GM10847 (cell line): ENCODE measurements around the gene NLRC3.
A peak's percentile ranks its signal among the peaks of the same experiment; 100 is the strongest.

Experiments
- POLR2A ChIP-seq: IDR thresholded peaks from 2 replicates; pipeline ENCODE4 v1.6.1; 2011; ENCODE audit not compliant: insufficient read length; ENCODE audit errors: extremely low read depth

Gene NLRC3

DNA sequence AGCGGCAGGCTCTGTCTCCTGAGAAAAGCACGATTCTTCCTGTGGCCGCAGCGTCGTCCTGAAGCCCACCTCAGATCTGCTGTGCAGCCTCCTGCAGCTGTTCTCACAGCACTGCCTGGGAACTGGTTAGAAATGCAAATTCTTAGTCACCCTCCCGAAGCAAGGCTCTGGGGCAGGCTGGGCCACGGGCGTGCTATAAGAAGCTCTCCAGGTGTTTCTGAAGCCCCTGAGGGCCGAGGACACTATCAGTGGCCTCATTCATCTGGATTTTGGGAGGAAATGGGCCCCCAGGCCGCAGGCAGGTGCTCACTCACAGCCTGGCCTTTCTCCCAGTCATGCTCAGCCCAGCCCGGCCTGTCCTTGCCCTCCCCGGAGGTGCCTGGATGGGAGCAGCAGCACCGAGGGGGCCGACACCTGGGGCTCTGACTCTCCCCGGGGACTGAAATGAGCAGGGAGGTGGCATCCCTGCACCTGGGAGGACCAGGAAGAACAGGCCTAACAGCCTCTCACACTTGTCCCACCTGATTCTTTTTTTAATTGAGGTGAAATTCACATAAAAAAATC is 10.4 kb upstream of the NLRC3 start:
- TF ChIP-seq POLR2A: no peak

DNA sequence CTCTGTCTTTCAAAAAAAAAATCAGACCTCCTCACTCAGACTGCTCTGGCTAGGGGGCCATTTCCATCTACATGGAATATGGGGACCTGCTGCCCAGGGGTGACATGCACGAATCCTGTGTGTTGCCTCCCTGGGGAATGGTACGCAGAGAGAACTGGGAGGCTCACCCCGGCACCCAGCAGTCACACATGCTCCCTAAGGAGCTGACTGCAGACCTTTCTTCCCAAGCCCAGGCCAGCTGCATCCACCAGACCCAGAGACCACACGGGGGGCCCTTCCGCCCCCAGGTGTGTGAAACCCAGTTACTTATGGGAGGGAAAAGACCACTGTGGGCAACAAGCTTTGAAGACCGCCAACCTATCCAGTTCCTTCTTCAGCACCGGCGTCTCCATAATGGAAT is 7.2 kb upstream of the NLRC3 start:
- no peak for TF ChIP-seq POLR2A

DNA sequence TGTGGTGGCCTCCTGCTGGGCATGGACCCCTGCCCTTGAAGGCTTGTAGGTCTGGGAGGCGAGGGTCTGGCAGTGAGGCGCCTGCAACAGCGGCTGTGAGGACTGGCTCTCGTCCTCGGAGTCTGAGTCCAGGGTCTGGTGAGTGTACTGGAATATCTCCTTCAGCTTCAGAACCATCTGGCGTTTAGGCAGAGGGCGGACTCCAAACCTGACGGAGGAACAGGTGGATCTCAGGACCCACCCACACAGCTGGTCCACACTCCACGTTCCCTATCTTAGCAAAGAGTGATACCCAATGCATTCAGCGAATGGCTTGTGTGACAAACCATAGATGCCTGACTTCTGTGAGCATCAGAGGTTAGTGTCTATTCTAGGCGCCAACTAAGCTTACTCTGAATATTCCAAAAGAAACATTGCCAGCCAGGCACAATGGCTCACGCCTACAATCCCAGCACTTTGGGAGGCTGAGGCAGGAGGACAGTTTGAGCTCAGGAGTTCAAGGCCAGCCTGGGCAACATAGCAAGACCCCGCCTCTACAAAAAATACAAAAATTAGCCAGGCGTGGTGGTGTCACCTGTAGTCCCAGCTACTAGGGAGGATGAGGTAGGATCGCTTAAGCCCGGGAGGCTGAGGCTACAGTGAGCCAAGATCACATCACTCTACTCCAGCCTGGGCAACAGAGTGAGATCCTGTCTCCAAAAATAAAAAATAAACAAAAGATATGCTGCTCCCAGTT is 6.3 kb upstream of the NLRC3 start:
- TF ChIP-seq POLR2A: no peak

- no peak for TF ChIP-seq POLR2A
Measured at GRCh38 chr16:3582276-3583165, 5.3 kb upstream of the NLRC3 start.

DNA sequence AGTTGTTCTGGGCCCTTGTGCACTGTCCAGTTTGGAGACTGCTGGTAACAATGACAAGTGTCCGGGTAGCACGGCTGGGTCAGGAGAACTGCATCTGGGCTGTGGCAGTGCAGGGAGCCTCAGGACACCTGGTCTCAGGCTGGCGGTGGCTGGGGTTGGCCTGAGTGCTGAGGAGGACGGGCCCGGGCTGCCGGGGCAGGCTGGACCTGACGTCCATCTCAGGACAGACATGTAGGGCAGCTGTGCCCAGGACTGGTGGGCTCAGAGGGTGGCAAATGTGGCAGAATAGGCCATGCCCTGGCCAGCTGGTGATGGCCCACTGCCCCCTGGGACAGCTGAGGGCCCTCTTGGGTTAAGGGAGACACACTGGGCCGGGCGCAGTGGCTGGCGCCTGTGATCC is 4.2 kb upstream of the NLRC3 start:
- no peak for TF ChIP-seq POLR2A

GRCh38 chr16:3580686-3581085 is 3.5 kb upstream of the NLRC3 start:
- no peak for TF ChIP-seq POLR2A

DNA sequence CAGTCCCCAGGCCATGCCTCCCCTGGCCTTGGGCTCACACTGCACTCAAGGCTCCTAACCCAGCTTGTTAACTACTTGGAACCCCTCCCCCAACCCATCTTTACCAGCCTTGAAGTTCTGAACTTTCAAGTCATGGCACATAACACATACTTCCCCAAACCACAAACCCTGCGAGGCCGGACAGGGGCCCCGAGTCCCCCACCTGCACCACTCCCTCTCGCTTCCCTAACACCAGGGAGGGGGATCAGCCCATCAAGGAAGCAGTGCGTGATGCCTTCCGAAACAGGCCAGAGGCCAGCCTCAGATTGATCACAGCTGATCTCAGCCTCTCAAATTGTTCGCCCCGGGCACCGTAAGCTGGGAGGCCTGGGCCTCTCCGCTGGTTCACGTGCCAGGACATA is 3.0 kb upstream of the NLRC3 start:
- no peak for TF ChIP-seq POLR2A

DNA sequence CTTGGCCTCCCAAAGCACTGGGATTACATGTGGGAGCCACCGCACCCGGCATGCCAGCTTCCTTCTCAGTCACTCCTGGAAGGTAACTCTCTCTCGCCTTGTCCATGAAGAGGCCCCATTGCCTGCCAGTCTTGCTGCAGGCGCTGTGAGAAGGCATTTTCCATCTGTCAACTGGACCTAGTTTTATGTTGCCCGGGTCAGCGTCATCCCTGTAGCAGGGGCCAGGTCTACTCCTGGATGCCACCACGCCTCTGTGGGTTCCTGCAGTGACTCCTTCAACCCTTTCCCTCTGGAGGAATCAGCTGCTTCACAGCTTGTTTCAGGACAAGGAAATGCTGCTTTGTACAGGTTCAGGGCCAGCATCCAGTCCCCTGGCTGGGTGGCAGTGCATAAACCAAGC is 2.6 kb upstream of the NLRC3 start:
- no peak for TF ChIP-seq POLR2A

GRCh38 chr16:3578610-3579551 is 1.7 kb upstream of the NLRC3 start:
- peak; percentile 40 for TF ChIP-seq POLR2A

DNA sequence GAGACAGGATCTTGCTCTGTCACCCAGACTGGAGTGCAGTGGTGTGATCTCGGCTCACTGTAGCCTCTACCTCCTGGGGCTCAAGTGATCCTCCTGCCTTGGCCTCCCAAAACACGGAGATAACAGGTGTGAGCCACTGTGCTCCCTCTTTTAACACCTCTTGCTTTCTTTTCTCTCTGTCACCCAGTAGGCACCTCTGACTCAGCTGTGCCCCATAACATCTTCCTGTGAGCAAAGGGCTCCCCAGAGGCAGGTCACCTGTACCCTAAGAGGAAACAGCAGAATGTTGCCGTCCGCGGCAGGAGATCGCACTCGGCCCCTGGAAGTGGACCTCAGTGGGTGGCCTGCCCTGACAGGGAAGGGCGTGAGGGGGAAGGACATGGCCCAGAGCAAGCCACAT is 918 bp upstream of the NLRC3 start:
- TF ChIP-seq POLR2A: no peak

DNA sequence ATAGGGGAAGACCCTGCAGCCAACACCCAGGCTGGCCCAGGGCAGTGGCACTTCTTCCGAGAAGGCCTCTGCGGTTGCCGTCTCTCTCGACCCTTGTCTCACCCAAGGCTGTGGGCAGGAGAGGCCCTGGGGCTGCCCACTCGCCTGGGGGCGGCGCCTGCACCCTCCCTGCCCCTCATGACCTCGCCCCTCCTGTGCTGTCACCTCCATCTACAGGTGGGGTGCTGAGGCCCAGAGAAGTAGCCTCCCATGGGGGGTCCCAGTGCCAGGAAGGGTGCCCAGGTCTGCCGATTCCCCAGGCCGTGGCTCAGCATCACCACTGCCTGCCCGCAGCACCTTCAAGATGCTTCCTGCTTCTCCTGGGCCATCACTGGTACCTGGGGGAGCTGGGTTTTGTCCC is 992 bp downstream of the NLRC3 start:
- no peak for TF ChIP-seq POLR2A

DNA sequence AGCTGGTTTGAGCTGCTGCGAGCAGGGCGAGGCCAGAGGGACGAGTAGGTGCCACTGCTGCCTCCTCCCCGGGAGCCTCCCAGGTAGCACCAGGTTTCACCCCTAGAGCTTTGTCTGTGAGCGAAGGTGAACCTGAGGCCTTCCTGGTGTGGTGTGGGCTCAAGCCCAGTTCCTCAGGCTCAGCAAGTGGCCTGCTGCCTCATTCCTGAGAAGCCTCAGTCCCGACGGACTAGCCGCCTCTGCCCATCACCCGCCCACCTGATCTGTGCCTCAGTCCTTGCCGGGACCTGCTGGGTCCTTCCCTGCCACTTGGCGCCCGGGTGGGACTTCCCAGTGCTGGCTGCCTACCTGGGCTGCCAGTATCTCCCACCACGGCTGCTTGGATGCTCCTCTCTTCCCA is 1.7 kb downstream of the NLRC3 start:
- no peak for TF ChIP-seq POLR2A

DNA sequence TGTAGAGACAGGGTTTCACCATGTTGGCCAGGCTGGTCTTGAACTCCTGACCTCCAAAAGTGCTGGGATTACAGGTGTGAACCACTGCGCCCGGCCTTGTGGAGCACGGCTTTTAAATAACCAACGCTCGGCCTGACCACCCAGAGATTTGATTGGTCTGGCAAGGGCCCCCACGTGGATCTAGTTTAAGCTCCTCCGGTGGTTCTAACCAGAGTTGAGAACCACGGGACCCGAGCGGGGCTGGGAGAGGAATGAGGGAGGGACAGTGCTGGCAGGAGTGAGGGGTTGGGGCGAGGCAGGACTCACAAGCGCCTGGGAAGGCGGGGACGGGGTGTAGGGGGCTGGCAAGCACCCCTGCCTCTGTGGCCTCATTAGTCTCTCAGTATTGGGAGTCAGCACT is 3.0 kb downstream of the NLRC3 start:
- TF ChIP-seq POLR2A: no peak

DNA sequence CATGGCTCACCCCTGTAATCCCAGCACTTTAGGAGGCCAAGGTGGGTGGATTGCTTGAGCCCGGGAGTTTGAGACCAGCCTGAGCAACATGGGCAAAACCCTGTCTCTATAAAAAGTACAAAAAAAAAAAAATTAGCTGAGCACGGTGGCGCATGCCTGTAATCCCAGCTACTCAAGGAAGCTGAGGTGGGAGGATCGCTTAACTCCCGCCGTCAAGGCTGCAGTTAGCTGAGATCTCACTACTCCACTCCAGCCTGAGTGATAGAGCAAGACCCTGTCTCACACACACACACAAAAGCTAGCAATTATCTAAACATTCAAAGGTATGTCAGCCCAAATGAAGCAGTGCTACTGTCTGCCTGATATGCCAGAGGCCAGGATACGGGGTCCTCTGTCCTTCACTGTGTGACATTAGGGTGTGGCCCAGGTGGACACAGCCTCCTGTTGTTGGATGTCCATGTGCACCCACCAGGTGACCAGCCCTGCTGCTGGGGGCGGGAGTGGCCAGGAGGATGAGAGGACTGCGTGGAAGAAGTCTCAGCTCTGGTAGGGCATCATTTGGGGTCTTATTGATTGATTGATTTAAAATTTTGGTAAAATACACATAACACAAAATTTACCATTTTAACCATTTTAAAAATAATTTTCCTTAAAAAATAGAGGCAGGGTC is 3.9 kb downstream of the NLRC3 start:
- no peak for TF ChIP-seq POLR2A

GRCh38 chr16:3570420-3571062 is 6.7 kb downstream of the NLRC3 start:
- TF ChIP-seq POLR2A: no peak

- TF ChIP-seq POLR2A: no peak
Measured at GRCh38 chr16:3569851-3570250, 7.4 kb downstream of the NLRC3 start.
